ENCODE results near the gene RBM11.

The RBM11 gene

DNA sequence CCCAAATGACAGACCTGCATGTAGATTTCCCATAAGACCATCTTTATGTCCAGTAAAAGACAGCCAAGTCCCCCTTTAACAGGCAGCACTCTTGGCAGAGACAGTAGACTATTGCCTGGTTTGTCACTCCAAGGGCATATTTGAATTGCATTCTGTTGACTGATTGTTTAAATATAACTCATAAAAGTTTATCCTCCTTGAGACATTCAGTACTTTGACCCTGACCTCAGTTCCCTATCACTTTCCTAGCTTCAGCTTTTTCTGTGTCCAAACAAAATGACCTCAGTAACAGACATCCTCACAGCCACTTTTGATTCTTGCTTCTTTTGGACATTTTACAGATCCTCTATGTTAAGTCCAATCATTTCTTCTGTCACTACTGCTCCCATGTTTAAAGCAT lies 51.1 kb downstream of the RBM11 start:
- no peak for FAIRE-seq
- DNase-seq (ENCODE audit: extremely low spot score, insufficient read length, low read depth) = no peak

GRCh38 chr21:14270631-14271030 lies 54.7 kb downstream of the RBM11 start:
- FAIRE-seq (no peak), DNase-seq (ENCODE audit: extremely low spot score, insufficient read length, low read depth) (no peak)

- no peak for FAIRE-seq
Measured at GRCh38 chr21:14271053-14271452, 55.1 kb downstream of the RBM11 start.

GRCh38 chr21:14271641-14272040 lies 55.7 kb downstream of the RBM11 start:
- FAIRE-seq (no peak), DNase-seq (ENCODE audit: extremely low spot score, insufficient read length, low read depth) (no peak)

More at GRCh38 chr21:14271053-14271452, 55.1 kb downstream of the RBM11 start:
- DNase-seq (ENCODE audit: extremely low spot score, insufficient read length, low read depth) = no peak

- DNase-seq (ENCODE audit: extremely low spot score, insufficient read length, low read depth) = no peak
- FAIRE-seq = no peak
Measured at GRCh38 chr21:14273736-14274538, 58.0 kb downstream of the RBM11 start.

GRCh38 chr21:14275702-14276205 lies 59.8 kb downstream of the RBM11 start:
- DNase-seq (ENCODE audit: extremely low spot score, insufficient read length, low read depth) = no peak

More at GRCh38 chr21:14275702-14276205, 59.8 kb downstream of the RBM11 start:
- no peak for FAIRE-seq
